CD4-positive, CD25-positive, alpha-beta regulatory T cell (primary cell): ENCODE data around the gene CHD1. TPM values are rescaled to one million over a fixed set of nuclear protein-coding genes. Genes with fewer than 3 reads are reported as not detected.

Source experiments
- ATAC-seq, 2 donors: fragments of 150-1000 bp; cut with Tn5 transposase; one replicate each; pipeline ENCODE4 v1.10.0; 2021; ENCODE audit warnings: low read depth in 2 of 2, moderate number of reproducible peaks in 2 of 2, moderate library complexity in 1 of 2
- DNase-seq, 3 donors: peaks; one replicate each; pipeline versions ENCODE4 v3.0.0 to v3.0.0-alpha.2; 2012 to 2022; ENCODE audit warnings: mixed read lengths in 1 of 3
- H3K27ac ChIP-seq: one replicate; pipeline ENCODE4 v1.7.0; 2013; ENCODE audit warnings: mild to moderate bottlenecking, low read length; ENCODE audit not compliant: insufficient read depth, poor library complexity, severe bottlenecking
- H3K27me3 ChIP-seq: one replicate; pipeline ENCODE4 v1.7.0; 2013; ENCODE audit warnings: low read length; ENCODE audit not compliant: control insufficient read depth, insufficient read depth
- H3K36me3 ChIP-seq: one replicate; pipeline ENCODE4 v1.7.0; 2013; ENCODE audit warnings: mild to moderate bottlenecking, low read length, moderate library complexity; ENCODE audit not compliant: control insufficient read depth, insufficient read depth
- H3K4me1 ChIP-seq: 2 replicates; pipeline ENCODE4 v1.7.0; 2013; ENCODE audit warnings: mild to moderate bottlenecking, low read length; ENCODE audit not compliant: insufficient read depth, control insufficient read depth, poor library complexity, severe bottlenecking
- H3K4me3 ChIP-seq: one replicate; pipeline ENCODE4 v1.7.0; 2013; ENCODE audit warnings: low read depth, mild to moderate bottlenecking, low read length, moderate library complexity
- H3K9me3 ChIP-seq, 2 experiments: 1 replicate in 1 of 2; 2 replicates in 1 of 2; pipeline ENCODE4 v1.7.0; 2013; ENCODE audit warnings: low read length in 2 of 2, mild to moderate bottlenecking in 1 of 2, moderate library complexity in 1 of 2; ENCODE audit not compliant: control insufficient read depth in 2 of 2
- H3K27ac Mint-ChIP-seq, 3 donors: one replicate each; pipeline ENCODE4 v1.8.0; 2020 to 2022; ENCODE audit warnings: mild to moderate bottlenecking in 3 of 3, mixed read lengths in 3 of 3, moderate library complexity in 2 of 3
- H3K27me3 Mint-ChIP-seq: one replicate; pipeline ENCODE4 v1.8.0; 2022; ENCODE audit warnings: mild to moderate bottlenecking, mixed read lengths
- H3K36me3 Mint-ChIP-seq: one replicate; pipeline ENCODE4 v1.8.0; 2020; ENCODE audit warnings: mixed read lengths
- H3K4me1 Mint-ChIP-seq, 4 donors: one replicate each; pipeline ENCODE4 v1.8.0; 2020 to 2022; ENCODE audit warnings: mixed read lengths in 4 of 4, mild to moderate bottlenecking in 1 of 4
- H3K4me3 Mint-ChIP-seq, 4 donors: one replicate each; pipeline ENCODE4 v1.8.0; 2020 to 2022; ENCODE audit warnings: mild to moderate bottlenecking in 4 of 4, mixed read lengths in 4 of 4, moderate library complexity in 3 of 4
- H3K9me3 Mint-ChIP-seq, 7 donors: one replicate each; pipeline ENCODE4 v1.8.0; 2020 to 2022; ENCODE audit warnings: mixed read lengths in 7 of 7, mild to moderate bottlenecking in 3 of 7, moderate library complexity in 2 of 7
- polyA plus RNA-seq, 4 donors: library from polyadenylated mRNA; unstranded; fragments of 300-500 nt; fragmentation: Illumina TruSeq; gene quantifications; one replicate each; pipeline ENCODE4 v1.2.3, GENCODE V29; 2021
- total RNA-seq: library from RNA; stranded (reverse); gene quantifications from one replicate; pipeline ENCODE4 v1.2.3, GENCODE V29; 2022

The CHD1 gene
- total and polyA plus RNA-seq, 5 donors from 2014 or later = 7.8 to 172 (median 9.1) TPM

GRCh38 chr5:98907951-98908350 is 20.9 kb downstream of the CHD1 start:
- H3K4me3 ChIP-seq = no peak overlapping the region
- peak overlapping the region; percentile 60 for H3K27ac ChIP-seq
- Mint-ChIP-seq H3K27me3 (no peaks in the 10 kb centered on the region), H3K4me1 (peaks cover 50 to 75% (median 59%) of the 10 kb centered on the region in 4 donors), H3K27ac (peak overlapping the region in 1 of 3 donors; percentile 23), H3K4me3 (peak overlapping the region in 1 of 4 donors; percentile 15), H3K36me3 (peaks cover 9% of the 10 kb centered on the region), H3K9me3 (peaks cover 0 to 3% (median 0%) of the 10 kb centered on the region in 7 donors)
- H3K4me1 ChIP-seq = peaks cover 40% of the 10 kb centered on the region
- no peaks in the 10 kb centered on the region for H3K9me3 ChIP-seq
- H3K36me3 ChIP-seq = peaks cover 29% of the 10 kb centered on the region
- H3K27me3 ChIP-seq = no peaks in the 10 kb centered on the region
- no peak for ATAC-seq
- no peak for DNase-seq

GRCh38 chr5:98906756-98907355 is 22.0 kb downstream of the CHD1 start:
- peak overlapping the region; percentile 37 for H3K27ac ChIP-seq
- peaks cover 14% of the 10 kb centered on the region for H3K36me3 Mint-ChIP-seq

GRCh38 chr5:98905857-98906688 is 22.7 kb downstream of the CHD1 start:
- DNase-seq (peak in 2 of 3 donors; percentile 74 to 75), ATAC-seq (peak in 1 of 2 donors; percentile 65)
- Histone ChIP-seq H3K36me3 (peaks cover 42% of the 10 kb centered on the region), H3K9me3 (no peaks in the 10 kb centered on the region), H3K27ac (peak overlapping the region; percentile 37), H3K27me3 (no peaks in the 10 kb centered on the region), H3K4me3 (peak overlapping the region; percentile 45), H3K4me1 (peaks cover 33% of the 10 kb centered on the region)
- Mint-ChIP-seq H3K9me3 (peaks cover 0 to 3% (median 0%) of the 10 kb centered on the region in 7 donors), H3K27ac (no peak overlapping the region), H3K4me3 (peak overlapping the region in 2 of 4 donors; percentile 1 to 15), H3K27me3 (no peaks in the 10 kb centered on the region), H3K4me1 (peaks cover 44 to 59% (median 54%) of the 10 kb centered on the region in 4 donors), H3K36me3 (peaks cover 16% of the 10 kb centered on the region)

More at GRCh38 chr5:98906756-98907355, 22.0 kb downstream of the CHD1 start:
- peak overlapping the region in 2 of 3 donors; percentile 21 to 68 for H3K27ac Mint-ChIP-seq
- H3K27me3 ChIP-seq = no peaks in the 10 kb centered on the region
- peaks cover 34% of the 10 kb centered on the region for H3K36me3 ChIP-seq
- H3K4me3 Mint-ChIP-seq = peak overlapping the region in 2 of 4 donors; percentile 21 to 35
- peaks cover 40% of the 10 kb centered on the region for H3K4me1 ChIP-seq
- H3K9me3 ChIP-seq = no peaks in the 10 kb centered on the region
- H3K4me1 Mint-ChIP-seq = peaks cover 50 to 66% (median 60%) of the 10 kb centered on the region in 4 donors
- H3K4me3 ChIP-seq = no peak overlapping the region
- no peaks in the 10 kb centered on the region for H3K27me3 Mint-ChIP-seq
- DNase-seq = no peak
- ATAC-seq = peak in 1 of 2 donors; percentile 13
- peaks cover 0 to 3% (median 0%) of the 10 kb centered on the region in 7 donors for H3K9me3 Mint-ChIP-seq

GRCh38 chr5:98904780-98905179 is 24.0 kb downstream of the CHD1 start:
- Mint-ChIP-seq H3K9me3 (peaks cover 0 to 3% (median 0%) of the 10 kb centered on the region in 7 donors), H3K27ac (peak overlapping the region in 1 of 3 donors; percentile 32), H3K27me3 (no peaks in the 10 kb centered on the region), H3K36me3 (peaks cover 23% of the 10 kb centered on the region), H3K4me3 (no peak overlapping the region), H3K4me1 (peaks cover 42 to 54% (median 47%) of the 10 kb centered on the region in 4 donors)
- Histone ChIP-seq H3K4me3 (no peak overlapping the region), H3K9me3 (no peaks in the 10 kb centered on the region), H3K27ac (no peak overlapping the region), H3K4me1 (peaks cover 27% of the 10 kb centered on the region), H3K36me3 (peaks cover 49% of the 10 kb centered on the region), H3K27me3 (no peaks in the 10 kb centered on the region)
- peak in 1 of 3 donors; percentile 9 for DNase-seq
- ATAC-seq = no peak

GRCh38 chr5:98902733-98903132 is 26.1 kb downstream of the CHD1 start:
- H3K27ac ChIP-seq = no peak overlapping the region

GRCh38 chr5:98899456-98899855 is 29.4 kb downstream of the CHD1 start:
- peaks cover 98% of the 10 kb centered on the region for H3K36me3 ChIP-seq
- Mint-ChIP-seq H3K4me1 (peaks cover 15 to 24% (median 18%) of the 10 kb centered on the region in 4 donors), H3K27me3 (no peaks in the 10 kb centered on the region), H3K9me3 (no peaks in the 10 kb centered on the region), H3K27ac (peak overlapping the region in 1 of 3 donors; percentile 79), H3K4me3 (no peak overlapping the region), H3K36me3 (peaks cover 56% of the 10 kb centered on the region)
- H3K4me3 ChIP-seq = no peak overlapping the region
- ATAC-seq = no peak
- no peaks in the 10 kb centered on the region for H3K9me3 ChIP-seq
- no peaks in the 10 kb centered on the region for H3K27me3 ChIP-seq
- DNase-seq = no peak
- no peak overlapping the region for H3K27ac ChIP-seq
- no peaks in the 10 kb centered on the region for H3K4me1 ChIP-seq

More at GRCh38 chr5:98902733-98903132, 26.1 kb downstream of the CHD1 start:
- Mint-ChIP-seq H3K9me3 (peaks cover 0 to 1% (median 0%) of the 10 kb centered on the region in 7 donors), H3K4me3 (no peak overlapping the region), H3K27ac (no peak overlapping the region), H3K4me1 (peaks cover 31 to 42% (median 39%) of the 10 kb centered on the region in 4 donors), H3K27me3 (no peaks in the 10 kb centered on the region), H3K36me3 (peaks cover 37% of the 10 kb centered on the region)
- Histone ChIP-seq H3K9me3 (no peaks in the 10 kb centered on the region), H3K4me1 (peaks cover 19% of the 10 kb centered on the region), H3K27me3 (no peaks in the 10 kb centered on the region), H3K4me3 (no peak overlapping the region), H3K36me3 (peaks cover 68% of the 10 kb centered on the region)
- ATAC-seq = no peak
- no peak for DNase-seq

GRCh38 chr5:98898743-98899142 is 30.1 kb downstream of the CHD1 start:
- Mint-ChIP-seq H3K4me3 (no peak overlapping the region), H3K9me3 (no peaks in the 10 kb centered on the region), H3K36me3 (peaks cover 54% of the 10 kb centered on the region), H3K27me3 (no peaks in the 10 kb centered on the region), H3K27ac (peak overlapping the region in 1 of 3 donors; percentile 69), H3K4me1 (peaks cover 9 to 22% (median 12%) of the 10 kb centered on the region in 4 donors)
- Histone ChIP-seq H3K36me3 (peaks cover 98% of the 10 kb centered on the region), H3K9me3 (no peaks in the 10 kb centered on the region), H3K27ac (no peak overlapping the region), H3K27me3 (no peaks in the 10 kb centered on the region), H3K4me3 (no peak overlapping the region), H3K4me1 (no peaks in the 10 kb centered on the region)
- DNase-seq (no peak), ATAC-seq (no peak)
